ENCODE measurements around the gene UCK1.

Gene UCK1

DNA sequence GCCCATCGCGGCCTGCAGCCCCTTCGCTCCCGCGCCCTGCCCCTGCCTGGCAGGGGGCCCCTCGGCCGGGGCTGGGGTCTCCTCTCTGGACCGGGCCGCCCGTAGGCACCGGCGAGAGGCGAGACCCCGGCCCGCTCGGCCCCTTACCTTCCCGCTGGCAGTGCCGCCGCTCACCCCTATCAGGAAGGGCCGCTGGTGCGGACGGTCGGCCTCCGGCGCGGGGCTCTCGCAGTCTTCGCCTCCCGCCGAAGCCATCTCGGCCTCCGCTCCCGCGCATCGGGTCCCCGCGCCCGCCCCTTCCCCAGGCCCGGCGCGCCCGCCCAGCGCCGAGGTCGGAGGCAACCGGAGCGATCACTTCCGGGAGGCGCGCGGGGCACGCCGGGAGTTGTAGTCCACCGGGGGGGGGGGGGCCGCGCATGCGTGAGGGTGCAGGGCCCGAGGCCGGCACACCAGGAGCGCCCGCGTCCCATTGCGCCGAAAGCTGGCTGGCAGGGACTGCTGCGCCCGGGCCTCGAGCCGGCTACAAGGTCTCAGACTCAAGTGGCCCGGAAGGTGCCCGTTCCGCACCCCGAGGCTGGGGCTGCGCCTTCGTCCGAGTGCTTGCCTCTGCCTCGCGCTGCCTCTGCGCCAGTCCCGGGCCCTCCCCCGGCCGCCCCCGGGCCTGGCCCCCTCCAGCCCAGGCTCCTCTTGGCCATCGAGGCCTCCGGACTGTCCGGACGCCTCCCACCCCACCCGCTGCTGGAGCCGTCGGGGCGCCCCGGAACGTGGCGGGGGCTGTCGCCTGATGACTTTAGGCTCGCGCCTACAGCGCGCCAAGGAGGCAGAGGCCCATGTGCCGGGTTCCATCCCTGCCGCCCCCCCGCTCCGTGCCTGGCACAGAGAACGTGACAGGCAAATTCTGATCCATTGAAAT lies at the start of gene UCK1:
Gene UCK1 (minus strand): TSS at position 344 of the 913 bp plus-strand sequence. CDS start 89 bp downstream, at position 255.
- DNase-seq (ENCODE audit: extremely low read depth in 1 of 2, low read depth in 1 of 2), result peak; percentile 33 to 65

DNA sequence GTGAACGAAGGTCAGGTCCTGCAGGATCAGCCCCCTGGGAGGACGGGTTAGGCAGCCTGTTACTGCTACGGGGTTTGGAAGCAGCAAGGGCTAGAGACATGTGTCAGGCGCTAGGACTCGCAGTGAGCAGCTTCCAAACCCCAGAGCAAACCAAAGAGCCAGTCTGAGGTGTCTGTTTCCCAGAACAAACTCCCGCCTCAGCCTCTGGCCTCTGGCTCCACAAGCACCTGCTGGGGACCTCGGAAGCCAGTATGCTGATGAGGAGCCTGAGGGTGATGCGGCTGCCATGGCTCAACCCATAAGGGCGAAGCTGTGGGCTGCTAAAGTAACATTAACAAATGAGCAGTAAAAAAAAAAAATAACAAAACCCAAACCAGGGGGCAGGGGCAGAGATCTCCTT lies 49.3 kb upstream of the UCK1 start:
- DNase-seq (ENCODE audit: extremely low read depth in 1 of 2, low read depth in 1 of 2), result no peak

DNA sequence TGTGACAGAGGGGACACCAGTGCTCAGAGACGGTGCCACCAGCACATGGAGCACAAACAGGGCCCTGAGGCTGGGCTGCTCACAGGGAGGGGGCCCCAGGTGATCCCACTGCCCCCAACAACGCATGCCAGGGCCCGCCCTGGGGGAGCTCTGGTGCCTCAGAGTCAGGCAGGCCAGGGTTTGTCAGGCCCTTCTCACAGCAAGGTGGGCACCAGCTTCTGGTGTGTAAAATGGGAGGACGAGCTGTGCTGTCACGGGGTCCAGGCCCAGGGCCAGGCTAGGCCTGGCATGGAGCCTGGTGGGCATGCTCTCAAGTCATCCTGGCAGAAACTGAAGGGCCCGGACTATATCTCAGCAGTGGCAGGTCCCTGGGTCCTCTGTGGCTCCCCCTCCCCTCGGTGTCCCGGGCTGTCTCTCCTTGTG lies 48.7 kb upstream of the UCK1 start:
- DNase-seq (ENCODE audit: extremely low read depth in 1 of 2, low read depth in 1 of 2), result no peak

DNA sequence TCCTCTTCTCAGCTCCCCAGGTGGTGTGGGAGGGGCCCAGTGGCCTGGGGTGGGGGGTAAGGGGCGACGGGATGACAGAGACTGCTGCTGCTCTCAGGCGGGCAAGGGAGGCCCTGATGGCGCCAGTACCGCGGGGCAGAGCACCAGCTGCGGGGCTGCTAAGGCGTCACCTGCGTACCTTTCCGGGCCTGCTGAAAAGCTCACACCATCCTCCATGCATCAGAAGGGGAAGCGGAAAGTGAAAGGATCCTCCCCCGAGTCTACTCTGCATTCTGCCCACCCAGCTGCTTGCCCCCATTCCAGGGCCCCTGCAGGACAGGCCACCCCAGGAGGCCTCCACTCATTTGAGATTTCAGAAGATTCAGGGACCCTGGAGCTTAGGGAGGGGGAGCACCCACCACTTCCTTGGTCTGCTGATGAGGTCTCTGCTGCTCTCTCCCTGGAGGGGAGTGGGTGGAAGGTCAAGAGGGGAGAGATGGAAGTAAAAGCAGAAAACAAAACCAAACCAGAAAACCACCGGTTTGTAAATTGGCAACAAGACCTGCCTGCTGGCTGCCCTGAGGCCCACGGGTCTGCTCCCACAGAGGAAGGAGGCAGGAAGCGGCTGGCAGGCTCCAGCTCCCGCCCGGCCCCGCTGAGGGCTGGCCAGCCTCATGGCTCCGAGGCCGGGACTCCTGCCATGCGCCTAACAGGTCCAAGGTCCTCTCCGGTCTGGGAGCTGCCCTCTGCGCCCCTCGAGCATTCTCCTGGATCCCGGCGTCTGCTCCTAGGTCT lies 47.9 kb upstream of the UCK1 start:
- DNase-seq (ENCODE audit: extremely low read depth in 1 of 2, low read depth in 1 of 2), result no peak

DNA sequence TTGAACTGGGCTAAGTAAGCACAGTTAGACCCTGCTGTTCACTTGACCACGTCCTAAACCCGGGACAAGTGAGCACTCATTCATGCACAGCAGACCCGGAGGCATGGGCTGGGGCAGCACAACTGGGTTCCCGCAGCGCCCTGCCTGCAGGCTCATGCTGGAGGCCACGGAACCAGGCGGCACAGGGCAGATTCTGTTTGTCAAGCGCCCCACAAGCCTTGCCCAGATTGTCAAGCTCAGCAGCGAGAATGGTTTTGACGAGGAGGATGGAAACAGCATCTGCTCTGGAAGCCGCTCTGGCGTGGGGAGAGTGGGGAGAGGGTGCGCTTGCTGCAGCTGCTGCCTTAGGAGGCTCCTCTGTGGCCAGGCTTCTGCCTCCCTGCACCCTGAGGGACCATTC lies 47.0 kb upstream of the UCK1 start:
- DNase-seq (ENCODE audit: extremely low read depth in 1 of 2, low read depth in 1 of 2), result no peak

DNA sequence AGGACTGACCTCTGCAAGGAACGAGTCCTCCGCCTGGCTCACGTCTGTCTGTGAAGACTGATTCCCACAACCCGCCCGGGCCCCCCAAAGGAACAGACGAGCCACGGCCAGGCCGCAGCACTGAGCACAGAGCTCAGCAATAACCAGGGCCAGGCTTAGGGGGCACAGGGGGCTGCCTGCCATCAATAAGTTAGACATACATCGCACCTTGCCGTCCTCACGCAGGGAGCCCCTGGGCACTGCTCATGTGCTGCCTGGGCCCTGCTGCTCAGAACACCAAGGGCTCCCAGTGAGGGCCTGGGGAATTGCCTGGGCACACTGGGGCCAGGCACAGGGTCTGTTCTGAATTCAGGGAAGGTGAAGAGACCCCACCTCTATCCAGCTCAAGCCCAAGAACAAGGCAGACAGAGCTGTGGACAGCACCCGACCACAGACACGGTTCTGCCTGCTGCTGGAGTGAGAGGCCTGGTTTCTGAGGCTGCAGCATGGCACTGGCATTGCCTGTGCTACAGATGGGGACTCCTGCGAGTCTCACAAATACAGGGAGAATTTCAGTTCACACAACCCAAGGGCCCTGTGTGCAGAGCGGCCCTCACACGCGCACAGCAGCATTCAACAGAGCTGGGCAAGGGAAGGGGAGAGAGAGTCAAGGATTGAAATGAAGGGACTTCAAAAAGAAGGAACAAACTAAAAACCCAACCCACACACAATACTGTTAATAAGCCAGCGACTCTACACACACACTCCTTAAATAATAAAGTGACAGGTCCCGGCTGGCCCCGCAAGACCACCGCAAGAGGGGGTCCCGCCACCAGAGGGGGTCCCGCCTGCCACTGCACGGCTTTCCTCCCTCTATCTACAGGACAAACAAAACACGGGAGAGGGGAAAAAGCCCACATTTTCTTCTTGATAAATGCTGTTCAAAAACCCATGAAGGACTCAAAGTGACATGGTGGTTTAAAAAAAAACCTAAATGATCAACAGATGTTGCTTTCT lies 46.2 kb upstream of the UCK1 start:
- no peak for DNase-seq (ENCODE audit: extremely low read depth in 1 of 2, low read depth in 1 of 2)

DNA sequence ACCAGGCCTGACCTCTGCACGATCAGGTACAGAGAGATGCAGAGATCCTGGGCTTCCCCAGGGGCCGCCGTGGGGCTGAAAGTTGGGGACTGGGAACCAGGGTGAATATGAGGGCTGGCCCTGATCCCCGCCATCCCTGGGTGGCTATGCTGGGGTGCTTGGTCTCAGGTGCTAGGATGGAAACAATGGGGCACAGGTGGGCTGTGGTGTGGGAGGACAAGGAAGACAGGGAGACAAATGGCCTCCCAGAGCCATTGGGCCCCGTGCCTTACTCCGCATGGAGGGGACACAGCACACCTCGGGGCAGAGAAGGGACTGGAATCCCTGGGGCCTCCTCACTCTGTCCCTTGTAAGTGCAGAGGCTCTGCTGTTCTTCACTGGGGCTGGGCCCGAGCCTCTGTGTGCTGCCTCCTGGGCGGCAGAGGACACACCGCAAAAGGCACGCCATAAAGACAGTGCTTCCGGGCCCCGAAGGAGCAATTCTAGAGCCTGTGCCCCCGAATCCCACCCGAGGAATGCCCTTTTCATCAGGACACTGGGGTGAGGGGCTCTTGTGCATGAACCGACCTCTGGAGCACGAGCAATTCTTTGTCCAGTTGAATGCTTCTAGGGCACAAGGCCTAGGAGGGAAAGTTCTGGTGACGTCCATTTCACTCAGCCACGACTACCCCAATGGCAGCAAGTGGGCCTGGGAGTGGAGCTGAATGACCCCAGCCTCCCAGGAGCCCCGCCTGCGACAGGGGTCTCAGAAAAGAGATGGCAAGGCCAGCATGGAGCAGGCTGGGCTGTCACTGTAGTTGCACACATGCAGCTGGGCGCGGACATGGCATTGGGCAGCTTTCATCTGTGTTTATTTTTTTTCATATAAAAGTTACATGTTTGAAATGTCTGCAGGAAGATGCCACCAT lies 45.1 kb upstream of the UCK1 start:
- DNase-seq (ENCODE audit: extremely low read depth in 1 of 2, low read depth in 1 of 2), result no peak

DNA sequence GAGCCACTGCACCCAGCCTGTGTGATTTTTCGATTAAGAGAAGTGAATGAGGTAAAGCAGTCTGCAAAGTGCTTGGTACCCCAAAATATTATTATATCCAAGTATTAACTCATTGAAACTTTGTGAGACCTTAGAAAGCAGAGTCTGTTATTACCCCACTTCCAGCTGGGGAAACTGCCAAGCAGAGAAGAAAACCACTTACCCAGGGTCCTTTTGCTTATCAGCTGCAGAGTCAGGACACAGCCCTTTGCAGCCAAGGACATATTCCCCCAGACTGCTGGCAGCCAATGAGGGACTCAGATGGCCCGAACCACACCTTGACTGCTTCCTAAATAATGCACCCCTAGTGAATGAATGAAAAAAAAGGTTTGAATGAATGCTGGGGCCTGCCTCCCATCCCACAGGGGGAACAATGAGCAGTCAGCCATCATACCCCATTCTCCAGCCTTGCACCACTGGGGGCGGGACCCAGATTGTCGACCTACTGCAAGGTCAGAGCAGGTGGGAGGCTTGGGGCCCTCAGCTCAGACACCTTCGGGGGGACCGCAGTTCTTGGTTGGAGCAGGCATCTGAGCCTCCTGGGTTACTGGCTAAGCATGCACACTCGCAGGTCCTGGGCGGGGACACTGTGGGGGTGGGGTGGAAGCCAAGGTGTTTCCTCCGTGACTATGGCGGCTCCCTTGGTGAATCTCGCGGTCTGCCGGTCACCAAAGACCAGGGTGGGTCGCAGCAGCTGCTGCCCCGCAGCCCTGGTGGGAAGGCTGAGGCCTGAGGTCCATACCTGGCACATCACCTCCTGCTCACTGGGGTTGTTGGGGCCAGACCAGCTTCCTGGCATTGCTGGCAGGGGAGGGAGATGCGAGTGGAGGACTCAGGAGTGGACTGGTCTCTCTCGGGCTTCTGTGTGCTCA lies 43.9 kb upstream of the UCK1 start:
- no peak for DNase-seq (ENCODE audit: extremely low read depth in 1 of 2, low read depth in 1 of 2)

DNA sequence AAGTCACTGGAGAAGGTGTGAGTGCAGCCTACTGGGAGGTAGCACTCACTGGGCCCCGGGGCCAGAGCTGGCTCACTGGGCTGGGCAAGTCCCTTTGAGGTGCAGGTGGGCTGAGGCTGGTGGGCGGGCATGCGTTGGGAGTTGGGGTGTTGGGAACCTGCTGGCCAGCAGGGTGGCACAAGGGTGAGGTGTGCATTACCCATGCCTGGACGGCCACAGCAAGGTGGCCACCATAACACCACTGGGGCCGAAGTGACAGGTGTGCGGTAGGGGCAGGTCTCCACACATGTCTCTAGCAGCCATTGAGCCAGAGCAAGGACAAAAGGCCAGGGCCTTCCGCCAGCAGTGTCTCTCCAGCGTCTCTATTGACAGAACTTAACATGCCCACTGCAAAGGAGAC lies 36.8 kb upstream of the UCK1 start:
- no peak for DNase-seq (ENCODE audit: extremely low read depth in 1 of 2, low read depth in 1 of 2)

DNA sequence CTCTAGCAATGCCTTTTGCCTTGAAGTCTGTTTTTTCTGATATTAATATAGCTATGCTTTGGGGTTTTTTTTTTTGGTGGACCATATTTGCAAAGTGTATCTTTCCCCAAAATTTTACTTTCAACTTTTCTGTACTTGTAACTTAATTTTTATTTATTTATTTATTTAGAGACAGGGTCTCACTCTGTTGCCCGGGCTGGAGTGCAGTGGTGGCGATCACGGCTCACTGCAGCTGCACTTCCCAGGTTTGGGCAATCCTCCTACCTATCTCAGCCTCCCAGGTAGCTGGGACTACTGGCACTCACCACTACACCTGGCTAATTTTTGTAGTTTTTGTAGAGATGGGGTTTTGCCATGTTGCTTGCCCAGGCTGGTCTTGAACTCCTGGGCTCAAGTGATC lies 35.1 kb upstream of the UCK1 start:
- no peak for DNase-seq (ENCODE audit: extremely low read depth in 1 of 2, low read depth in 1 of 2)

DNA sequence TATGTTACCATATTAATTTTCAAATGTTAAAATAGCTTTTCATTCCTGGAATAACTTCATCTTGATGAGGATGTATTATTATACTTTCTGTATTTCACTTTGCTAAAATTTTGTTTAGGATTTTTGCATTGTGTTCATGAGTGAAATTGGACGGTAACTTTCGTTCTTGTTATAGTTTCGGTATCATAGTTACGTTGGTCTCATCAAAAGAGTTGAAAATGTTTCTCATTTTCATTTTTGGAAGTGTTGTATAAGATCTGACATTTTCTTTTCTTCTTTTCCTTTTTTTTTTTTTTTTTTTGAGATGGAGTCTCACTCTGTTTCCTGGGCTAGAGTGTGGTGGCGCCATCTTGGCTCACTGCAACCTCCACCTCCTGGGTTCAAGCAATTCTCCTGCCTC lies 34.3 kb upstream of the UCK1 start:
- no peak for DNase-seq (ENCODE audit: extremely low read depth in 1 of 2, low read depth in 1 of 2)

DNA sequence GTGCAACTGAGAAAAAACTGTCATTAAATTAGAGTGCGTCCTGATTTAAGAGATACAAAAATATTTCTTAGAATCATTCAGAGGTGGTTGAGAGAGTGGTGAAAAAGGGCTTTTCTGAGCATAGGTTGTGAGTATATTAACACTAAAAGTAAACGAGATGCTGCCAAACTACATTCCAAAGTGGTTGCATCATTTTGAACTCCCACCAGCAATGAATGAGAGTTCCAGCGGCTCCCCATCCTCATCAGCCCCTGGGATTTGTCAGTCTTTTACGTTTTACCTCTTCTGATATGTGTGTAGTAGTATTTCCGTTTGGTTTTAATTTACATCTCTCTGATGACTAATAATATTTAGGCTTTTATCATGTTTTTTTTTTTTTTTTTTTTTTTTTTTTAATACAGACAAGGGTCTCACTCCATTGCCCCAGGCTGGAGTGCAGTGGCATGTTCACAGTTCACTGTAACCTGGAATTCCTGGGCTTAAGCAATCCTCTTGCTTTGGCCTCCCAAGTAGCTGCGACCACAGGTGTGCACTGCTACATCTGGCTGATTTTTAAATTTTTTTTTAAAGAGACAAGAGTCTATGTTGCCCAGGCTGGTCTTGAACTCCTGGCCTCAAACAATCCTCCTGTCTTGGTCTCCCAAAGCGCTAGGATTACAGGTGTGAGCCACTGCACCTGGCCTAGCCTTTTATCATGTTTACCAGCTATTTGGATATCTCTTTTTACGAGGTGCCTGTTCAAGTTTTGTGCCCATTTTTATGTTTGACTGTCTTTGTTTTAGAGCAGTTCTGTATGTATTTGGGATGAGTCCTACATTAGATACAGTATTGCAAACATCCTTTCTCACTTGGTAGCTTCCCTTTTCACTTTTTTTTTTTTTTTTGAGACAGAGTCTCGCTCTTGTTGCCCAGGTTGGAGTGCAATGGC lies 31.2 kb upstream of the UCK1 start:
- no peak for DNase-seq (ENCODE audit: extremely low read depth in 1 of 2, low read depth in 1 of 2)

DNA sequence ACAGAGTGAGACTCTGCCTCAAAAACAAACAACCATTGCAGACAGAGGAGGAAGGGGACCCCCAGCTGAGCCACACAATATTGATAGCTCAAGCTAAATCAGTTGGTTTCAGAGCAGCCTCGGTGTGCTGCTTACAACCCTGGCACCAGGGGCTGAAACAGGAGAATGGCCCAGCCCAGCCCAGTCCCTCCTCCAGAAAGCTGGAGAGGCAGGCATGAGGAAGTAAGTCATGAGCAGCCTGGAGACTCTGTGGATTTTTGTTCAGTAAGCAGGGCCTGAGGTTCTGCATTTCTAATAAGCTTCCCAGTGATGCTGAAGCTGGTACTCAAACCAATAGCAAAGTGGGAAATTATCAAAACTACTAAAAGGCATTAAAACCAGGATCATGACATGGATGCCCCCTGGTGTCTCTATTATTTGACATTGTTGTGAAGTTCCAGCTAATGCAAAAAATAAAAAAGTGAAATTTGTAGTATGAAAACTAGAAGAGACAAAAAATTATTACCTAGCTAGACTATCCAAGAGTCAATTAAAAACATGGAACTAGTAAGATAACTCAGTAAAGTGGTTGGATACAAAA lies 28.4 kb upstream of the UCK1 start:
- DNase-seq (ENCODE audit: extremely low read depth in 1 of 2, low read depth in 1 of 2), result no peak

DNA sequence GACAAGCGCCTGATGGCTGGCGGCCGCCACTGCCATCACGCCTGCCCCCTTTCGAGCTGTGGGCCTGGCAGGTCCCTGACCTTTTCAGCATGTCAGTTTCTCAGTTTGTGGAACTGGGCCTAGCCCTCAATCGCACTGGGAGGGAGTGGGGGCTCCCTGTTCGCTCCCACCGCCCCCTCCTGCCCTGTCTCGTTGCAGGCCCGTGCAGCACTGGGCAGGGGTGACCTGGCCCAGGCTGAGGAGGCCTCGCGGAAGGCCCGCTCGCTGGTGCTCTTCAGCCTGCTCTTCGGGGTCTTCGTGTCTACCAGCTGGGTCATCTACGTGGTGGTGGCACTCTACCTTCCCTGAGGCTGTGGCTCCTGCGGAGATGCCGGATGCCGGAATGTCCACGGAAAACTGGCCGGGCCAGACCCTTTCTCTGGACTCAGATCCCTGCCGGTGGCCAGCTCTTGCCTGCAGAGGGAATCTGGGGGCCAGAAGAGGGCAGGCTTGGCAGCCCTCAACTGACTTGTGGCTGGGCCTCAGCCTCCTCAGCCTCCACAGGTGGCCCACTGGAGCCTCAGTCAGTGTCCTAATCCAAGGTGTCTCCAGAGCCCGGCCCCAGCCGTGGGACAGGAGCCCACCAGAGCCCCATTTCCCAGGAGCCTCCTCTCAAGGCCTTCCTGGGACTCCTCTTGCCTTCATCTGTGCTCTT lies 26.9 kb upstream of the UCK1 start:
- no peak for DNase-seq (ENCODE audit: extremely low read depth in 1 of 2, low read depth in 1 of 2)

DNA sequence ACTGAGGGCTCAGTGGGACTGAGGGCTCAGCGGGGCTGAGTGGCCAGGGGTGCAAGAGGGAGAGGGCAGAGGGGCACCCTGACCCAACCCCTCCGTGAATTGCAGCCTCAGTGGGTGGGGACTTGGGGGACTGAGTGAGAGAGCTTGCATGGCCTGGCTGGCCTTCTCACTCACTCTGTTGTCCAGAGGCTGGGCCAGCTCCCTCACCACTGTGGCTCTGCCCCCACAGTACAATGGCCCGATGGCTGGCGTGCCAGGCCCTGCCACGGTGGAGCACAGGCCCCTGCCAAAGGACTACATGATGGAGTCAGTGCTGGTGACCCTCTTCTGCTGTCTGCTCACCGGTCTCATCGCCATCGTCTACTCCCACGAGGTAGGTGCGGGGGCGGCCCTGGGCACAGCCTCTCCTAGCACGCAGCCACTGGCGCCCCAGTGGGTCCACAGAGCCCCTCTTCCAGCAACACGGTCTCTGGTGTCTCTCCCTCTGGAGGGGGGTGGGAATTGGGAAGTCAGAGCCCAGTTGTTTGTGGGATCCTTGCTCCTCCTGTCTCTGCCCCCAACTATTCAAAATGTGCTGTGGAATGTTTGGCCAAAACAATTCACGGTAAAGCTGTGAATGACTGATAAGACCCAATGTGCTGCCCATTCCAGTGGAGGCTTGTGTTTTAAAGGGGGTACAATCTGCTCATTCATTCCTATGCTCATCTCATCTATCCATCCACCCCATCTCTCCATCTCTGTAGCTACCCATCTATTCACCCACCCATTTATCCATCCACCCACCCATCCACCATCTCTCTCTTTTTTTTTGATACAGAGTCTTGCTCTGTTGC lies 25.0 kb upstream of the UCK1 start:
- DNase-seq (ENCODE audit: extremely low read depth in 1 of 2, low read depth in 1 of 2), result no peak

DNA sequence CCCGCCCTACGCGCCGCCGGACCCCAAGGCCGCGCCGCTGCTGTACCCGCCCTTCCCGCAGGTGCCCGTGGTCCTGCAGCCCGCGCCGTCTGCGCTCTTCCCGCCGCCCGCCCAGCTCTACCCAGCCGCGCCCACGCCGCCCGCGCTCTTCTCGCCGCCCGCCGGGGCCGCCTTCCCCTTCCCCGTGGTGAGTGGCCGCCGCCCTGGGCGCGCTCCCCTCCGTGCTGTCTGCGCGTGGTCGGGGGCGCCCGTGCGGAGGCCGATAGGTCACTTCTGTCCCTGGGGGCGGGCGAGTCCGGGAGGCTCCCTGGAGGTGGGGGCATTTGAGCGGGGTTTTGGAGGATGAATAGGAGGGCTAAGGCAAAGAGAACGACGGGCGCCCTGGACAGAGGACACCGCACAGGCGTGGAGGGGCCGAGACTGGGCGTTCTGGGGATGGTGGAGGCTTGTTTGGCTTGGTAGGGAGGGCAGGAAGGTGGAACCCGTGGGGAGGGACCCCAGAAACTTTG lies 23.8 kb upstream of the UCK1 start:
- DNase-seq (ENCODE audit: extremely low read depth in 1 of 2, low read depth in 1 of 2), result no peak
